Fibroblast of lung (primary cell): ENCODE results near the gene KLHDC7A. TPM values are rescaled to one million over a fixed set of nuclear protein-coding genes. Genes with fewer than 3 reads are reported as not detected.

Experiments
- DNase-seq, 2 donors: peaks; one replicate each; pipeline versions ENCODE4 v3.0.0 to v3.0.0-alpha.2; 2010; ENCODE audit warnings: low read depth in 2 of 2
- H2AFZ ChIP-seq: 2 replicates; pipeline ENCODE4 v1.5.1; 2012; ENCODE audit warnings: low read length, control low read depth, inconsistent platforms
- H3K27ac ChIP-seq: 2 replicates; pipeline ENCODE4 v1.5.1; 2011; ENCODE audit warnings: low read length, control low read depth; ENCODE audit not compliant: insufficient read depth
- H3K27me3 ChIP-seq: 2 replicates; pipeline ENCODE4 v1.5.1; 2011; ENCODE audit warnings: mild to moderate bottlenecking, low read length; ENCODE audit not compliant: control insufficient read depth, insufficient read depth
- H3K36me3 ChIP-seq: 2 replicates; pipeline ENCODE4 v1.5.1; 2011; ENCODE audit warnings: low read length; ENCODE audit not compliant: control insufficient read depth, insufficient read depth
- H3K4me1 ChIP-seq: 2 replicates; pipeline ENCODE4 v1.5.1; 2011; ENCODE audit warnings: low read length; ENCODE audit not compliant: control insufficient read depth, insufficient read depth; ENCODE audit errors: extremely low read depth
- H3K4me2 ChIP-seq: 2 replicates; pipeline ENCODE4 v1.5.1; 2011; ENCODE audit warnings: low read length, control low read depth; ENCODE audit not compliant: insufficient read depth; ENCODE audit errors: extremely low read depth
- H3K4me3 ChIP-seq, 4 experiments: fragments of 200-600 bp in 1 of 4; sonication (generic) in 1 of 4; replicated peaks in 1 of 4; 2 replicates each; pipeline ENCODE4 v1.5.1; 2011 to 2016; ENCODE audit warnings: low read length in 4 of 4, low read depth in 3 of 4, mild to moderate bottlenecking in 3 of 4, control low read depth in 2 of 4, inconsistent platforms in 1 of 4, mixed read lengths in 1 of 4; ENCODE audit not compliant: insufficient read depth in 1 of 4; ENCODE audit errors: control extremely low read depth in 1 of 4
- H3K79me2 ChIP-seq: 2 replicates; pipeline ENCODE4 v1.5.1; 2012; ENCODE audit warnings: mild to moderate bottlenecking, low read length, inconsistent platforms; ENCODE audit not compliant: control insufficient read depth, insufficient read depth
- H3K9ac ChIP-seq: 2 replicates; pipeline ENCODE4 v1.5.1; 2011; ENCODE audit warnings: mild to moderate bottlenecking, low read length, control low read depth; ENCODE audit not compliant: insufficient read depth
- H3K9me3 ChIP-seq: 2 replicates; pipeline ENCODE4 v1.5.1; 2012; ENCODE audit warnings: low read depth, low read length; ENCODE audit not compliant: control insufficient read depth, insufficient read depth
- H4K20me1 ChIP-seq: 2 replicates; pipeline ENCODE4 v1.5.1; 2011; ENCODE audit warnings: low read length; ENCODE audit not compliant: control insufficient read depth, insufficient read depth; ENCODE audit errors: extremely low read depth
- EZH2 ChIP-seq: IDR thresholded peaks from 2 replicates; pipeline ENCODE4 v1.5.1; 2012; ENCODE audit warnings: low read length, control low read depth, mild to moderate bottlenecking; ENCODE audit errors: missing control alignments
- polyA plus RNA-seq, 2 donors: library from polyadenylated mRNA; depleted of rRNA in 1 of 2; stranded (reverse) in 1 of 2; unstranded in 1 of 2; fragments of >200 nt; gene quantifications; 2 replicates each; pipeline ENCODE4 v1.2.1, GENCODE V29; 2011 to 2012; ENCODE audit warnings: missing spikeins in 1 of 2
- total RNA-seq: library from RNA; depleted of rRNA; stranded (reverse); fragments of >200 nt; gene quantifications from 2 replicates; pipeline ENCODE4 v1.2.1, GENCODE V29; 2014
- TF ChIP-seq, protein P1 (sequence below), 2 donors: IDR thresholded peaks in 1 of 2; conservative IDR thresholded peaks in 1 of 2; 1 replicate in 1 of 2; 2 replicates in 1 of 2; pipeline ENCODE4 v1.5.1; 2011 to 2012; ENCODE audit warnings: low read length in 2 of 2, control low read depth in 1 of 2, inconsistent platforms in 1 of 2, low read depth in 1 of 2, mild to moderate bottlenecking in 1 of 2

Gene KLHDC7A
- total and polyA plus RNA-seq, 2 donors (not counting 1 experiment from before 2014, with no cell fraction given) = not detected

DNA sequence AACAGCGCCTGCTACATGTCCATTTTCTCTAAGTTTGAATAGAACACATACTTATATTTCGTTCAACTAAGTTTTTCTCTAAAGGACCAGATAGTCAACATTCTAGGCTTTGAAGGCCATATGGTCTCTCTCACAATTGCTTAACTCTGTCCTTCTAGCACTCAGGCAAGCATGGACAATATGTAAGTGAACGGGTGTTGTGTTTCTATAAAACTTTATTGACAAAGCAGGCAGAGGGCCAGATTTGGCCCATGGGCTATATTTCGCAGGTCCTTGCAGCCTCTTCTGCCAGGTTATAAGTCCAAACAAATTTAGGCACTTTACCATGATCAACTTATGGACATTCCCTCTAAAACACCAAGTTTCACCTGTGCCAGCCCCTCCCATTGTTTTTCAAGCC, 21.1 kb downstream of the KLHDC7A start:
- Histone ChIP-seq H3K9ac (no peak overlapping the region), H3K27me3 (no peaks in the 10 kb centered on the region), H3K4me3 (no peak overlapping the region), H3K9me3 (no peaks in the 10 kb centered on the region), H3K79me2 (no peaks in the 10 kb centered on the region), H4K20me1 (no peaks in the 10 kb centered on the region), H3K36me3 (no peaks in the 10 kb centered on the region), H2AFZ (no peak overlapping the region), H3K4me2 (no peak overlapping the region), H3K4me1 (no peaks in the 10 kb centered on the region), H3K27ac (no peak overlapping the region)
- TF ChIP-seq, protein P1, sequence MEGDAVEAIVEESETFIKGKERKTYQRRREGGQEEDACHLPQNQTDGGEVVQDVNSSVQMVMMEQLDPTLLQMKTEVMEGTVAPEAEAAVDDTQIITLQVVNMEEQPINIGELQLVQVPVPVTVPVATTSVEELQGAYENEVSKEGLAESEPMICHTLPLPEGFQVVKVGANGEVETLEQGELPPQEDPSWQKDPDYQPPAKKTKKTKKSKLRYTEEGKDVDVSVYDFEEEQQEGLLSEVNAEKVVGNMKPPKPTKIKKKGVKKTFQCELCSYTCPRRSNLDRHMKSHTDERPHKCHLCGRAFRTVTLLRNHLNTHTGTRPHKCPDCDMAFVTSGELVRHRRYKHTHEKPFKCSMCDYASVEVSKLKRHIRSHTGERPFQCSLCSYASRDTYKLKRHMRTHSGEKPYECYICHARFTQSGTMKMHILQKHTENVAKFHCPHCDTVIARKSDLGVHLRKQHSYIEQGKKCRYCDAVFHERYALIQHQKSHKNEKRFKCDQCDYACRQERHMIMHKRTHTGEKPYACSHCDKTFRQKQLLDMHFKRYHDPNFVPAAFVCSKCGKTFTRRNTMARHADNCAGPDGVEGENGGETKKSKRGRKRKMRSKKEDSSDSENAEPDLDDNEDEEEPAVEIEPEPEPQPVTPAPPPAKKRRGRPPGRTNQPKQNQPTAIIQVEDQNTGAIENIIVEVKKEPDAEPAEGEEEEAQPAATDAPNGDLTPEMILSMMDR (conservative IDR thresholded peaks at IDR 0.05 in 1 of 2, IDR thresholded peaks at IDR 0.05 in 1 of 2; ENCODE audit: low read depth in 1 of 2, low read length in 2 of 2) = no peak
- no peak for TF ChIP-seq EZH2
- DNase-seq = no peak

GRCh38 chr1:18504609-18505008, 23.9 kb downstream of the KLHDC7A start:
- H3K4me2 ChIP-seq = no peak overlapping the region
- no peaks in the 10 kb centered on the region for H3K9me3 ChIP-seq
- TF ChIP-seq, protein P1 (conservative IDR thresholded peaks at IDR 0.05 in 1 of 2, IDR thresholded peaks at IDR 0.05 in 1 of 2; ENCODE audit: low read depth in 1 of 2, low read length in 2 of 2) = no peak
- TF ChIP-seq EZH2 = no peak
- no peak overlapping the region for H3K9ac ChIP-seq
- H3K79me2 ChIP-seq = no peaks in the 10 kb centered on the region
- H3K36me3 ChIP-seq = no peaks in the 10 kb centered on the region
- no peak overlapping the region for H3K4me3 ChIP-seq
- no peak for DNase-seq
- H2AFZ ChIP-seq = no peak overlapping the region
- no peaks in the 10 kb centered on the region for H3K27me3 ChIP-seq
- H4K20me1 ChIP-seq = no peaks in the 10 kb centered on the region
- H3K4me1 ChIP-seq = no peaks in the 10 kb centered on the region
- no peak overlapping the region for H3K27ac ChIP-seq

GRCh38 chr1:18505666-18506065, 24.9 kb downstream of the KLHDC7A start:
- TF ChIP-seq, protein P1 (conservative IDR thresholded peaks at IDR 0.05 in 1 of 2, IDR thresholded peaks at IDR 0.05 in 1 of 2; ENCODE audit: low read depth in 1 of 2, low read length in 2 of 2) = no peak
- TF ChIP-seq EZH2 = no peak
- Histone ChIP-seq H4K20me1 (no peaks in the 10 kb centered on the region), H3K4me3 (no peak overlapping the region), H3K4me2 (no peak overlapping the region), H3K36me3 (no peaks in the 10 kb centered on the region), H3K9ac (no peak overlapping the region), H2AFZ (no peak overlapping the region), H3K27ac (no peak overlapping the region), H3K4me1 (no peaks in the 10 kb centered on the region), H3K9me3 (no peaks in the 10 kb centered on the region), H3K27me3 (no peaks in the 10 kb centered on the region), H3K79me2 (no peaks in the 10 kb centered on the region)
- DNase-seq = no peak
